GM12801 (cell line): Measurements from ENCODE around the gene DLL3.

Source experiments
- TF ChIP-seq, protein P1 (sequence below): IDR thresholded peaks from one replicate; pipeline ENCODE4 v1.5.1; 2011; ENCODE audit warnings: control low read depth; ENCODE audit not compliant: insufficient read length; ENCODE audit errors: extremely low read depth

DLL3 gene

DNA sequence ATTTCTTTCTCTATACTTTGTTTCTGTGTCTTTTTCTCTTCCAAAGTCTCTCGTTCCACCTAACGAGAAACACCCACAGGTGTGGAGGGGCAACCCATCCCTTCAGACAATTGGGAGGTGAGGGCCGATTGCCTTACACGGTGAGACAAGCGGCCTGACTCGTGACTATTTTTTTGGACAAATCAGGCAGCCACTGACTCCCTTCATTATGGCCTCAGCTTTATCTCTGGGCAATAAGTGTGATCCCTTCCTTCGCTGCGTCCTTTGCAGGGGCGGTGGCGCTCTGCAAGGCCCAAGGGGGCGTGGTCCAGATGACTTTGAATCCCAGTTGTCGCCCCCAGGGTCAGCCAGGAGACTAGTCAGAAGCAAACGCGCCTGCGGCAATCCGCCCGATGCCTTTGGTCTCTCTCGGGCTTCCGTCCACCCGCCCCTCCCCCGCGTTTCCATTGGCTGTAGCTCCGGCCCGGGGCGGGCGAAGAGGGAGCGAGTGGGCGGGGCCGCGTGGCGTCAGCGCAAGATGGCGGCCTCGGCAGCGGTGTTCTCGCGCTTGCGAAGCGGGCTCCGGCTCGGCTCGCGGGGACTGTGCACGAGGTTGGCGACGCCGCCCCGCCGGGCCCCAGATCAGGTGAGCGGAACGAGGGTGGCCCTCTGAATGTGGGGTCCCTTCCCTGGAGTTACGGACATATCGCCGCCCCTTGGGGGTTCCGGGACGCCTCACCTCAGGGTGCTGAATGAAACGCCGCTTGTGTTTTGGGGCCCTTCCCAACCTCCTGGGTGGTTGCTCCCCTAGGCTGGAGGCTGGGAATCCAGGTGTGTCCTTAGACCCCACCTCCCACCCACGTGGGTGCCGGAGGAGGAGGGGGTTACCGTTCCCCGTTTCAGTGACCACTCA is 18.2 kb upstream of the DLL3 start, which contains the start of gene TIMM50:
Gene TIMM50 (plus strand): TSS at position 502 of the 892 bp plus-strand sequence. CDS start 16 bp downstream, at position 518.
- TF ChIP-seq, protein P1, sequence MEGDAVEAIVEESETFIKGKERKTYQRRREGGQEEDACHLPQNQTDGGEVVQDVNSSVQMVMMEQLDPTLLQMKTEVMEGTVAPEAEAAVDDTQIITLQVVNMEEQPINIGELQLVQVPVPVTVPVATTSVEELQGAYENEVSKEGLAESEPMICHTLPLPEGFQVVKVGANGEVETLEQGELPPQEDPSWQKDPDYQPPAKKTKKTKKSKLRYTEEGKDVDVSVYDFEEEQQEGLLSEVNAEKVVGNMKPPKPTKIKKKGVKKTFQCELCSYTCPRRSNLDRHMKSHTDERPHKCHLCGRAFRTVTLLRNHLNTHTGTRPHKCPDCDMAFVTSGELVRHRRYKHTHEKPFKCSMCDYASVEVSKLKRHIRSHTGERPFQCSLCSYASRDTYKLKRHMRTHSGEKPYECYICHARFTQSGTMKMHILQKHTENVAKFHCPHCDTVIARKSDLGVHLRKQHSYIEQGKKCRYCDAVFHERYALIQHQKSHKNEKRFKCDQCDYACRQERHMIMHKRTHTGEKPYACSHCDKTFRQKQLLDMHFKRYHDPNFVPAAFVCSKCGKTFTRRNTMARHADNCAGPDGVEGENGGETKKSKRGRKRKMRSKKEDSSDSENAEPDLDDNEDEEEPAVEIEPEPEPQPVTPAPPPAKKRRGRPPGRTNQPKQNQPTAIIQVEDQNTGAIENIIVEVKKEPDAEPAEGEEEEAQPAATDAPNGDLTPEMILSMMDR: no peak

DNA sequence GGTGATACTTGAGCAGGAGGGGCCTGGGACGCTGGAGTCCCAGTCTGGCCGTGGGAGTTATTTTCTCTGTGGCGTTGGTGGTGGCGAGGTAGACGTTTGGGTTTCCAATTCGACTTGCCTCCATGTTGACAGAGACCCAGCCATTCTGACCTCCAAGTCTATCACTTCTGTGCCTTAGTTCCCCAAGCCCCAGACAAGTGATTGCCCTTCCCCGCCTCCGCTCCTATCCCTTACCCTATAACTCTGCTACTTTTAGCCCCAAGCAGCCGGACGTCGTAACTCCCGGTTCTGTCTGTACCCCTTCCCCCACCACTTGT is 17.6 kb upstream of the DLL3 start:
- TF ChIP-seq, protein P1: no peak

DNA sequence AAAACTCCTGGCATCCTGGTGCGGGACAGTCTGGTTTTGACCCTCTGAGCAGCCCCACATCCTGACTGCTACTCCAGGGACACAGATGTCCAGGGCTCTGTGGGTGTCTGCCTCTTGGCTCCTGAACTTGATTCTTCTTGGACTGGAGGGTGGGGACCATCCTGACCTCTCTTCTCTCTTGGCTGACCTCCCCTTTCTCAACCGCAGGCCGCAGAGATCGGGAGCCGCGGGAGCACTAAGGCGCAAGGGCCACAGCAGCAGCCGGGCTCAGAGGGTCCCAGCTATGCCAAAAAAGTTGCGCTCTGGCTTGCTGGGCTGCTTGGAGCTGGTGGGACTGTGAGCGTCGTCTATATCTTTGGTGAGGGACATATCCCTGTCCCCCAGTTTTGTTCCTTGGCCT is 17.1 kb upstream of the DLL3 start:
- TF ChIP-seq, protein P1: no peak

DNA sequence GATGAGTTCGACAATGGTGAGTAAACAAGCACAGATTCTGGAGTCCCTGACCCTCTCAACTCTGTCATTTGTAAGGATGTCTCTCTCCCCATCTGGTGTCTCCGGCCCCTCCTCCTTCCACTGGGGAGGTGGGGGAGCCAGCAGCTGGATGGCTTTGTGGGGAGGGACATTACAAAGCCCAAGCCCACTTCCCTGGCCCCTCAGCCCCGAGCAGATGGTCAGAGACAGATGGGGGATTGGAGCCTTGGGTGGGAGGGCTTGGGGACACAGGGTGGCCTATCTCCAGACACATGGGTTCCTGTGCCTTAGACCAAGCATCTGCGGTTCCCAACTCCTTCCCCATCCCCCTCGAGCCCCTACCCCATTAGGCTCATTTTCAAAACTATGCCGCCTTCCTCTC is 15.6 kb upstream of the DLL3 start:
- TF ChIP-seq, protein P1: no peak

DNA sequence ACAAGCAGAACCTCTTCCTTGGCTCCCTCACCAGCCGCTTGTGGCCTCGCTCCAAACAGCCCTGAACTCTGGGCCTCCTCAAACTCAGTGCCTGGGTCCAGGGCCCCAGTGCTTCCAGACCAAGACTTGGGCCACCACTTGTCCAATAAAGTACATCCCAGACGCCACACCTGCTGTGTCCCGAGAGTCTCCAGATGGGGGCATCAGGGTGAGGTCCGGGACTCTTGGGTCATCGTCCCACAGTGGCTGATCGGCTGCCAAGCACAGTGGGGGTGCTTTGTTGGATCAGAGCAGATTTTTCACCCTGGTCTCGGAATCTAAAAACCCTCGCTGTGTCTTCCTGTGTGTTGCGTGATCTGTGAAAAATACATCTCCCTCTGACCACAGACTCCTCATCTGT is 9.0 kb upstream of the DLL3 start:
- TF ChIP-seq, protein P1: no peak

DNA sequence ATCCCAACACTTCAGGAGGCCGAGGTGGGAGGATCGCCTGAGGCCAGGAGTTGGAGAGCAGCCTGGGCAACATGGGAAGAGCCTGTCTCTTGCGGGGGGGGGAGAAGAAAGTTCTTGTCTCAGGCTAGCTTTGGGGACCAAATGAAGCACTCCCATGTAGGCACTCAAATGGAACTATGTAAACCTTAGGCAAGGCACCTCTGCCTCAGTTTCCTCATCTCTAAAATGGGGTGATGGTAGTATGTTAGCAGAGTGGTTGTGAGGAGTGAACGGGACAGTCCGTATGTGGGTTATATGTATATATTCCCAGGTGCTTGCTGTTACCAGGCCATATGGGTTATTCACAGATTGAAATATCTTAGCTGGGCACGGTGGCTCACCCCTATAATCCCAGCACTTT is 6.5 kb upstream of the DLL3 start:
- TF ChIP-seq, protein P1: no peak

DNA sequence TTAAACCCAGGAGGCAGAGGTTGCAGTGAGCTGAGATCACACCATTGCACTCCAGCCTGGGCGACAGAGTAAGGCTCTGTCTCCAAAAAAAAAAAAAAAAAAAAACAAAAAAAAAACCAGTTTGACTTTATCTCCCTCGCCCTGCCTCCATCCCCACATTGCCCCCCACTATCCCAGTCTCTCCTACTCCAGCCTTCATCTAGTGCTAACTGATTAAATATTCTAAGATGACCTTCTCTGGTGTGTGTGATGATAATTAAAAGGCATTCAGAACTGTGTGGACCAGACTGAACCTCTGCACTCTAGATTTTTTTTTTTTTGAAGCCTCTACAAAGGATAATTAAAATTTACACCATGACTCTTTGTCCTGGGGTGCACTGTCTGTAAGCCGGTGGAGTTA is 6.0 kb upstream of the DLL3 start:
- TF ChIP-seq, protein P1: no peak
